CD14-positive monocyte (primary cell): ENCODE data around the gene GRIP1. TPM values are rescaled to one million over a fixed set of nuclear protein-coding genes. Genes with fewer than 3 reads are reported as not detected.

Experiments used
- DNase-seq, 3 donors: peaks; one replicate each; pipeline ENCODE4 v3.0.0-alpha.2; 2011 to 2022
- H2AFZ ChIP-seq: 2 replicates; pipeline ENCODE4 v1.6.0; 2012; ENCODE audit warnings: mild to moderate bottlenecking, low read depth, low read length, inconsistent platforms; ENCODE audit not compliant: insufficient read depth, poor library complexity, severe bottlenecking
- H3K27ac ChIP-seq, 2 donors: 1 replicate in 1 of 2; 2 replicates in 1 of 2; pipeline ENCODE4 v1.5.1; 2012 to 2013; ENCODE audit warnings: low read length in 2 of 2, control low read depth in 1 of 2, inconsistent platforms in 1 of 2, low read depth in 1 of 2, mild to moderate bottlenecking in 1 of 2
- H3K27me3 ChIP-seq, 2 donors: one replicate each; pipeline versions ENCODE4 v1.6.0 to v1.6.1; 2011 to 2013; ENCODE audit warnings: low read length in 2 of 2; ENCODE audit not compliant: control insufficient read depth in 2 of 2, insufficient read depth in 2 of 2
- H3K36me3 ChIP-seq, 2 donors: replicated peaks in 1 of 2; 1 replicate in 1 of 2; 2 replicates in 1 of 2; pipeline versions ENCODE4 v1.5.1 to v1.6.1; 2012 to 2013; ENCODE audit warnings: low read length in 2 of 2, control low read depth in 1 of 2, inconsistent platforms in 1 of 2, mild to moderate bottlenecking in 1 of 2; ENCODE audit not compliant: insufficient read depth in 2 of 2, control insufficient read depth in 1 of 2
- H3K4me1 ChIP-seq, 2 donors: 1 replicate in 1 of 2; 2 replicates in 1 of 2; pipeline versions ENCODE4 v1.5.1 to v1.6.1; 2012 to 2013; ENCODE audit warnings: low read length in 2 of 2, control low read depth in 1 of 2, inconsistent platforms in 1 of 2, mild to moderate bottlenecking in 1 of 2, moderate library complexity in 1 of 2; ENCODE audit not compliant: insufficient read depth in 2 of 2, control insufficient read depth in 1 of 2
- H3K4me2 ChIP-seq: replicated peaks from 2 replicates; pipeline ENCODE3; 2012; ENCODE audit warnings: low read length, moderate library complexity, mild to moderate bottlenecking; ENCODE audit not compliant: poor library complexity, severe bottlenecking; ENCODE audit errors: extremely low read depth
- H3K4me3 ChIP-seq, 3 experiments: fragments of 200-600 bp in 1 of 3; sonication (generic) in 1 of 3; replicated peaks in 1 of 3; 1 replicate in 2 of 3; 2 replicates in 1 of 3; pipeline ENCODE4 v1.5.1; 2011 to 2013; ENCODE audit warnings: low read length in 3 of 3, mild to moderate bottlenecking in 3 of 3, control low read depth in 2 of 3, low read depth in 2 of 3, inconsistent platforms in 1 of 3, moderate library complexity in 1 of 3
- H3K79me2 ChIP-seq: 2 replicates; pipeline ENCODE4 v1.6.0; 2012; ENCODE audit warnings: mild to moderate bottlenecking, control low read depth, inconsistent platforms, low read length, moderate library complexity; ENCODE audit not compliant: insufficient read depth
- H3K9ac ChIP-seq: 2 replicates; pipeline ENCODE4 v1.6.0; 2017; ENCODE audit warnings: low read length, mild to moderate bottlenecking; ENCODE audit not compliant: insufficient read depth, poor library complexity, severe bottlenecking
- H3K9me3 ChIP-seq, 2 donors: replicated peaks in 1 of 2; 1 replicate in 1 of 2; 2 replicates in 1 of 2; pipeline versions ENCODE4 v1.5.1 to v1.6.1; 2012 to 2013; ENCODE audit warnings: low read length in 2 of 2, control low read depth in 1 of 2; ENCODE audit not compliant: control insufficient read depth in 1 of 2, insufficient read depth in 1 of 2
- H4K20me1 ChIP-seq: 2 replicates; pipeline ENCODE4 v1.6.0; 2012; ENCODE audit warnings: mild to moderate bottlenecking, low read length, control low read depth, moderate library complexity; ENCODE audit not compliant: insufficient read depth
- H3K27ac Mint-ChIP-seq, 7 donors: one replicate each; pipeline ENCODE4 v1.8.0; 2020; ENCODE audit warnings: mild to moderate bottlenecking in 7 of 7, mixed read lengths in 7 of 7, moderate library complexity in 6 of 7, inconsistent platforms in 2 of 7
- H3K27me3 Mint-ChIP-seq, 3 donors: one replicate each; pipeline ENCODE4 v1.8.0; 2021 to 2022; ENCODE audit warnings: low read depth in 3 of 3, mild to moderate bottlenecking in 3 of 3, mixed read lengths in 3 of 3, moderate library complexity in 3 of 3, inconsistent platforms in 1 of 3
- H3K36me3 Mint-ChIP-seq, 2 donors: one replicate each; pipeline ENCODE4 v1.8.0; 2020; ENCODE audit warnings: mixed read lengths in 2 of 2, inconsistent platforms in 1 of 2, mild to moderate bottlenecking in 1 of 2
- H3K4me1 Mint-ChIP-seq: one replicate; pipeline ENCODE4 v1.8.0; 2020; ENCODE audit warnings: mild to moderate bottlenecking, mixed read lengths
- H3K4me3 Mint-ChIP-seq, 2 donors: one replicate each; pipeline ENCODE4 v1.8.0; 2020; ENCODE audit warnings: mild to moderate bottlenecking in 2 of 2, mixed read lengths in 2 of 2, moderate library complexity in 1 of 2
- H3K9me3 Mint-ChIP-seq, 7 donors: one replicate each; pipeline ENCODE4 v1.8.0; 2020 to 2022; ENCODE audit warnings: mixed read lengths in 7 of 7, mild to moderate bottlenecking in 6 of 7, moderate library complexity in 6 of 7, inconsistent platforms in 2 of 7
- WGBS: methylation state at CpG from one replicate; pipeline ENCODE4 v1.1.5; 2013; ENCODE audit warnings: missing lambda C conversion rate; ENCODE audit not compliant: insufficient coverage; 5-methylcytosine and 5-hydroxymethylcytosine counted together
- intact Hi-C, 2 donors: fragments of 100-400 bp; cut with micrococcal nuclease; formaldehyde crosslinking; loops; one replicate each; pipeline versions ENCODE4 v1.15.0 to v1.15.1; 2023
- polyA plus RNA-seq, 3 donors: library from polyadenylated mRNA; depleted of rRNA in 1 of 3; unstranded in 2 of 3; stranded (reverse) in 1 of 3; fragments of 300-500 nt in 2 of 3; fragments of >200 nt in 1 of 3; fragmentation: Illumina TruSeq in 2 of 3; gene quantifications; 1 replicate in 2 of 3; 2 replicates in 1 of 3; pipeline ENCODE4 v1.2.3, GENCODE V29; 2012 to 2021
- TF ChIP-seq, protein P1 (sequence below): fragments of 200-600 bp; IDR thresholded peaks from one replicate; pipeline ENCODE4 v1.8.0; 2022; ENCODE audit warnings: antibody characterized with exemption, mild to moderate bottlenecking

Gene GRIP1
- polyA plus RNA-seq, 3 donors = 0.21 TPM; not detected in 2

DNA sequence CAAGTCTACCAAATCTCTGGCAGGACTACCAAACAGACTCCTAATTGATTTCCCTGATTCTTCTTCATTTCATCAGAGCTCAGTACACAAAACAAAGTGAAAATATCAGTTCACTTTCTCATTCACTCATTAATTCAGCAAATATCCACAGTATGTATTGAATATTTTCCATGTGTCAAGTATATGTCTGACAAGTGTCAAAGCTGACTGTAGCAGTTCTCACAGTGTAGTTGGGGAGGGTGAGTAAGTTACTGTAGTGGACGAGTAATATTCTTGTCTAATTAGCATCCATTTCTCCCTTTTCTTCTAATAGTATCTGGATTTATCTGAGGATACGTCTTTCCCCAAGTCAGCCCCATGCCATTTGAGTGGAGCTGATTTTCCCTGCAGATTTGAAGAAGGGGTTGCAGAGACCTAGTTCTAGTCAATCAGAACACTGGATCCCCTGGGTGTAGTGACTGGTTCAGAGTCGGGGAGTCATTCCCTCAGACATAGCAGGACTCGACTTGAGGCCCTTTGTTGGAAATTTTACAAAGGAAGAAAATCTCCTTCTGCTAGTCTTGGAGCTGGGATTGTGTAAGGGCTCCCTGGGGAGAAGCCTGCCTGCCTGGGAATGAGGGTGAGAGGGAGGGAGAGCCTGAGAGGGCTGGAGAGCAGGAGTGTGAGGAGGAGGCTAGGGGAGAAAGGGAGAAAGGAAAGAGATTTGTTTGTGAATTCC is 51.4 kb downstream of the GRIP1 start:
- intact Hi-C loops = no loop called here
- peaks cover 0 to 2% (median 0%) of the 10 kb centered on the region in 7 donors for H3K9me3 Mint-ChIP-seq
- Histone ChIP-seq H3K36me3 (no peaks in the 10 kb centered on the region), H3K4me3 (no peak overlapping the region), H3K4me2 (no peak overlapping the region), H4K20me1 (no peaks in the 10 kb centered on the region), H3K4me1 (peaks cover 0 to 3% of the 10 kb centered on the region in 2 donors), H3K9me3 (no peaks in the 10 kb centered on the region), H3K79me2 (no peaks in the 10 kb centered on the region), H3K9ac (no peak overlapping the region), H2AFZ (no peak overlapping the region), H3K27ac (no peak overlapping the region), H3K27me3 (no peaks in the 10 kb centered on the region)
- no peak overlapping the region for H3K4me3 Mint-ChIP-seq
- peaks cover 0 to 4% (median 2%) of the 10 kb centered on the region in 3 donors for H3K27me3 Mint-ChIP-seq
- TF ChIP-seq, protein P1, sequence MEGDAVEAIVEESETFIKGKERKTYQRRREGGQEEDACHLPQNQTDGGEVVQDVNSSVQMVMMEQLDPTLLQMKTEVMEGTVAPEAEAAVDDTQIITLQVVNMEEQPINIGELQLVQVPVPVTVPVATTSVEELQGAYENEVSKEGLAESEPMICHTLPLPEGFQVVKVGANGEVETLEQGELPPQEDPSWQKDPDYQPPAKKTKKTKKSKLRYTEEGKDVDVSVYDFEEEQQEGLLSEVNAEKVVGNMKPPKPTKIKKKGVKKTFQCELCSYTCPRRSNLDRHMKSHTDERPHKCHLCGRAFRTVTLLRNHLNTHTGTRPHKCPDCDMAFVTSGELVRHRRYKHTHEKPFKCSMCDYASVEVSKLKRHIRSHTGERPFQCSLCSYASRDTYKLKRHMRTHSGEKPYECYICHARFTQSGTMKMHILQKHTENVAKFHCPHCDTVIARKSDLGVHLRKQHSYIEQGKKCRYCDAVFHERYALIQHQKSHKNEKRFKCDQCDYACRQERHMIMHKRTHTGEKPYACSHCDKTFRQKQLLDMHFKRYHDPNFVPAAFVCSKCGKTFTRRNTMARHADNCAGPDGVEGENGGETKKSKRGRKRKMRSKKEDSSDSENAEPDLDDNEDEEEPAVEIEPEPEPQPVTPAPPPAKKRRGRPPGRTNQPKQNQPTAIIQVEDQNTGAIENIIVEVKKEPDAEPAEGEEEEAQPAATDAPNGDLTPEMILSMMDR = no peak
- H3K4me1 Mint-ChIP-seq = peaks cover 14% of the 10 kb centered on the region
- WGBS = 76% methylated on average over 2 of the region's 4 CpGs
- no peaks in the 10 kb centered on the region for H3K36me3 Mint-ChIP-seq
- no peak overlapping the region for H3K27ac Mint-ChIP-seq
- no peak for DNase-seq

DNA sequence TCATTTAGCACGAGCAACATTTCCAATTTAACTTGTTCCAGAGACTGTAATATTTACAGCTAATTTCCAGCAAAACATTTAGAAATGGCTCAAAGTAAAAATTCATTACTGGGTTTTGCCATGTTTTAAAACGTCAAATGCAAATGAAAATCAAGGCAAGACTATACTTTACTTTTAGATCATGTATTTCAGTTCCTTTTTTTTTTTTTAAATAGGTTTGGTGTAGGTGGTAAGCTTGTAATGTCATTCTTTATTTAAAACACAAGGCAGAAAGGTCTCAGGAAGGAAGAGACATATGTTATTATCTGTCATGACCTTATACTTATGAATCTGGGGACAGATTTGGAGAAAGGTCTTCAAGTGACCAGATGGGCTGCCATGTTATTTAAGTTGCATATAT is 54.1 kb downstream of the GRIP1 start:
- Mint-ChIP-seq H3K27me3 (peaks cover 0 to 4% (median 1%) of the 10 kb centered on the region in 3 donors), H3K4me3 (no peak overlapping the region), H3K36me3 (no peaks in the 10 kb centered on the region), H3K4me1 (peaks cover 24% of the 10 kb centered on the region), H3K27ac (no peak overlapping the region), H3K9me3 (no peaks in the 10 kb centered on the region)
- peaks cover 3 to 5% of the 10 kb centered on the region in 2 donors for H3K4me1 ChIP-seq
- intact Hi-C loops = no loop called here
- H4K20me1 ChIP-seq = no peaks in the 10 kb centered on the region
- H3K4me2 ChIP-seq = no peak overlapping the region
- no peak overlapping the region for H2AFZ ChIP-seq
- H3K79me2 ChIP-seq = no peaks in the 10 kb centered on the region
- H3K4me3 ChIP-seq = no peak overlapping the region
- H3K27me3 ChIP-seq = no peaks in the 10 kb centered on the region
- H3K27ac ChIP-seq = no peak overlapping the region
- WGBS = no CpG with 5 or more reads among the region's 2 CpGs
- TF ChIP-seq, protein P1 = no peak
- H3K9ac ChIP-seq = no peak overlapping the region
- no peak for DNase-seq
- no peaks in the 10 kb centered on the region for H3K9me3 ChIP-seq
- no peaks in the 10 kb centered on the region for H3K36me3 ChIP-seq
